IPS-15b (cell line): ENCODE data around the gene FAM168A.

Experiments
- H3K27me3 ChIP-seq: one replicate; pipeline ENCODE4 v1.6.1; 2013; ENCODE audit warnings: low read length; ENCODE audit not compliant: control insufficient read depth, insufficient read depth
- H3K36me3 ChIP-seq: one replicate; pipeline ENCODE4 v1.6.1; 2013; ENCODE audit warnings: low read length; ENCODE audit not compliant: control insufficient read depth, insufficient read depth
- H3K4me1 ChIP-seq: one replicate; pipeline ENCODE4 v1.6.1; 2013; ENCODE audit warnings: mild to moderate bottlenecking, low read length; ENCODE audit not compliant: control insufficient read depth, insufficient read depth
- H3K4me3 ChIP-seq: one replicate; pipeline ENCODE4 v1.5.1; 2013; ENCODE audit warnings: low read depth, low read length
- H3K9ac ChIP-seq: one replicate; pipeline ENCODE4 v1.6.1; 2013; ENCODE audit warnings: low read depth, mild to moderate bottlenecking, low read length
- H3K9me3 ChIP-seq: one replicate; pipeline ENCODE4 v1.6.1; 2013; ENCODE audit warnings: mild to moderate bottlenecking, low read length; ENCODE audit not compliant: control insufficient read depth, insufficient read depth

Gene FAM168A

GRCh38 chr11:73528483-73529203 is 69.3 kb downstream of the FAM168A start:
- H3K4me3 ChIP-seq = no peak overlapping the region
- H3K4me1 ChIP-seq = peaks cover 38% of the 10 kb centered on the region
- H3K27me3 ChIP-seq = no peaks in the 10 kb centered on the region
- no peaks in the 10 kb centered on the region for H3K9me3 ChIP-seq
- H3K9ac ChIP-seq = no peak overlapping the region
- H3K36me3 ChIP-seq = no peaks in the 10 kb centered on the region

- H3K36me3 ChIP-seq = no peaks in the 10 kb centered on the region
- H3K9me3 ChIP-seq = no peaks in the 10 kb centered on the region
- H3K9ac ChIP-seq = no peak overlapping the region
- no peaks in the 10 kb centered on the region for H3K27me3 ChIP-seq
- H3K4me3 ChIP-seq = no peak overlapping the region
- H3K4me1 ChIP-seq = peaks cover 38% of the 10 kb centered on the region
Measured at GRCh38 chr11:73528013-73528412, 69.9 kb downstream of the FAM168A start.

- peaks cover 35% of the 10 kb centered on the region for H3K4me1 ChIP-seq
- H3K27me3 ChIP-seq = no peaks in the 10 kb centered on the region
- no peaks in the 10 kb centered on the region for H3K36me3 ChIP-seq
- no peak overlapping the region for H3K4me3 ChIP-seq
- no peak overlapping the region for H3K9ac ChIP-seq
- H3K9me3 ChIP-seq = no peaks in the 10 kb centered on the region
Measured at GRCh38 chr11:73525611-73526010, 72.3 kb downstream of the FAM168A start.

GRCh38 chr11:73524774-73525173 is 73.1 kb downstream of the FAM168A start:
- no peak overlapping the region for H3K9ac ChIP-seq
- no peak overlapping the region for H3K4me3 ChIP-seq
- H3K9me3 ChIP-seq = no peaks in the 10 kb centered on the region
- H3K27me3 ChIP-seq = no peaks in the 10 kb centered on the region
- no peaks in the 10 kb centered on the region for H3K36me3 ChIP-seq
- peaks cover 31% of the 10 kb centered on the region for H3K4me1 ChIP-seq

- Histone ChIP-seq H3K36me3 (no peaks in the 10 kb centered on the region), H3K9ac (no peak overlapping the region), H3K27me3 (no peaks in the 10 kb centered on the region), H3K9me3 (no peaks in the 10 kb centered on the region), H3K4me3 (no peak overlapping the region), H3K4me1 (peaks cover 3% of the 10 kb centered on the region)
Measured at GRCh38 chr11:73521621-73522020, 76.3 kb downstream of the FAM168A start.

- Histone ChIP-seq H3K9ac (no peak overlapping the region), H3K4me1 (no peaks in the 10 kb centered on the region), H3K9me3 (no peaks in the 10 kb centered on the region), H3K27me3 (no peaks in the 10 kb centered on the region), H3K36me3 (no peaks in the 10 kb centered on the region), H3K4me3 (no peak overlapping the region)
Measured at GRCh38 chr11:73520353-73521061, 77.4 kb downstream of the FAM168A start.

GRCh38 chr11:73519266-73519665 is 78.6 kb downstream of the FAM168A start:
- no peaks in the 10 kb centered on the region for H3K4me1 ChIP-seq
- no peak overlapping the region for H3K9ac ChIP-seq
- H3K36me3 ChIP-seq = no peaks in the 10 kb centered on the region
- H3K9me3 ChIP-seq = no peaks in the 10 kb centered on the region
- no peaks in the 10 kb centered on the region for H3K27me3 ChIP-seq
- H3K4me3 ChIP-seq = no peak overlapping the region

GRCh38 chr11:73518195-73518594 is 79.7 kb downstream of the FAM168A start:
- Histone ChIP-seq H3K4me1 (no peaks in the 10 kb centered on the region), H3K36me3 (no peaks in the 10 kb centered on the region), H3K9ac (no peak overlapping the region), H3K9me3 (no peaks in the 10 kb centered on the region), H3K4me3 (no peak overlapping the region), H3K27me3 (no peaks in the 10 kb centered on the region)

GRCh38 chr11:73516080-73516479 is 81.8 kb downstream of the FAM168A start:
- Histone ChIP-seq H3K4me1 (no peaks in the 10 kb centered on the region), H3K9ac (no peak overlapping the region), H3K4me3 (no peak overlapping the region), H3K36me3 (no peaks in the 10 kb centered on the region), H3K27me3 (no peaks in the 10 kb centered on the region), H3K9me3 (no peaks in the 10 kb centered on the region)

GRCh38 chr11:73513707-73514106 is 84.2 kb downstream of the FAM168A start:
- Histone ChIP-seq H3K4me1 (no peaks in the 10 kb centered on the region), H3K9ac (no peak overlapping the region), H3K27me3 (no peaks in the 10 kb centered on the region), H3K4me3 (no peak overlapping the region), H3K36me3 (no peaks in the 10 kb centered on the region), H3K9me3 (no peaks in the 10 kb centered on the region)

GRCh38 chr11:73510877-73511276 is 87.0 kb downstream of the FAM168A start:
- Histone ChIP-seq H3K4me3 (no peak overlapping the region), H3K36me3 (no peaks in the 10 kb centered on the region), H3K4me1 (no peaks in the 10 kb centered on the region), H3K9me3 (no peaks in the 10 kb centered on the region), H3K9ac (no peak overlapping the region), H3K27me3 (no peaks in the 10 kb centered on the region)

- no peak overlapping the region for H3K4me3 ChIP-seq
- H3K36me3 ChIP-seq = no peaks in the 10 kb centered on the region
- H3K9me3 ChIP-seq = no peaks in the 10 kb centered on the region
- H3K27me3 ChIP-seq = no peaks in the 10 kb centered on the region
- no peak overlapping the region for H3K9ac ChIP-seq
- no peaks in the 10 kb centered on the region for H3K4me1 ChIP-seq
Measured at GRCh38 chr11:73510106-73510505, 87.8 kb downstream of the FAM168A start.
